Measurements from ENCODE around the gene MGRN1.
"Not testable (repeated sequence)": the region's sequence is repeated elsewhere in the genome, so short reads cannot be mapped to it uniquely, and the experiment has no call there.

MGRN1 gene

DNA sequence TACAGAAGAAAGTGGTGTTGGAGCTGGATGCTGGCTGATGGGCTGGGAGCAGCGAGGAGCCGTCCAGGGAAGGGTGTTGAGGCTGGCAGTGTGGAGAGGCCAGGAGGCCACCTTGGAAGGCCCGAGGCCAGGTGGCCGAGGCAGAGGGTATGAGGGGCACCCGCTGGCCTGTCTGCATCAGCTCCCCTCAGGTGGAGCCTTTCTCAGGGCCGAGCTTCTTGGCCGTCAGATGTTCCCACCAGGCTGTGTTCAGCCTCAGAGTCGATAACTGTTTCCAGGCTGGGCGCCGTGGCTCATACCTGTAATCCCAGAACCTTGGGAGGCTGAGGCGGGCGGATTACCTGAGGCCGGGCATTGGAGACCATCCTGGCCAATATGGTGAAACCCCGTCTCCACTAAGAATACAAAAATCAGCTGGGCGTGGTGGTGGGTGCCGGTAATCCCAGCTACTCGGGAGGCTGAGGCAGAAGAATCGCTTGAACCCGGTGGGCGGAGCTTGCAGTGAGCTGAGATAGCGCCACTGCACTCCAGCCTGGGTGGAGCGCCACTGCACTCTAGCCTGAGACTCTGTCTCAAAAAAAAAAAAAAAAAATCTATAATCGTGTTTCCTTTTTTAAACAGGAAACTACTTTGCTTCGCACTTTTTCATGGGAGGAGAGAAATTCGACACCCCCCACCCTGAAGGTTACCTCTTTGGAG, 25.3 kb downstream of the MGRN1 start:
- Histone ChIP-seq H3K9me3 (replicated peaks; ENCODE audit: low read length) (no peaks in the 10 kb centered on the region), H3K4me3 (ENCODE audit: low read length) (no peak overlapping the region), H3K36me3 (ENCODE audit: insufficient read depth, low read length) (peaks cover 35% of the 10 kb centered on the region), H3K4me1 (ENCODE audit: control insufficient read depth, insufficient read depth, low read length) (no peaks in the 10 kb centered on the region), H3K4me2 (ENCODE audit: low read length) (no peak overlapping the region), H3K9ac (ENCODE audit: low read depth, low read length) (no peak overlapping the region), H3K27me3 (ENCODE audit: control insufficient read depth, insufficient read depth, low read length) (no peaks in the 10 kb centered on the region)

DNA sequence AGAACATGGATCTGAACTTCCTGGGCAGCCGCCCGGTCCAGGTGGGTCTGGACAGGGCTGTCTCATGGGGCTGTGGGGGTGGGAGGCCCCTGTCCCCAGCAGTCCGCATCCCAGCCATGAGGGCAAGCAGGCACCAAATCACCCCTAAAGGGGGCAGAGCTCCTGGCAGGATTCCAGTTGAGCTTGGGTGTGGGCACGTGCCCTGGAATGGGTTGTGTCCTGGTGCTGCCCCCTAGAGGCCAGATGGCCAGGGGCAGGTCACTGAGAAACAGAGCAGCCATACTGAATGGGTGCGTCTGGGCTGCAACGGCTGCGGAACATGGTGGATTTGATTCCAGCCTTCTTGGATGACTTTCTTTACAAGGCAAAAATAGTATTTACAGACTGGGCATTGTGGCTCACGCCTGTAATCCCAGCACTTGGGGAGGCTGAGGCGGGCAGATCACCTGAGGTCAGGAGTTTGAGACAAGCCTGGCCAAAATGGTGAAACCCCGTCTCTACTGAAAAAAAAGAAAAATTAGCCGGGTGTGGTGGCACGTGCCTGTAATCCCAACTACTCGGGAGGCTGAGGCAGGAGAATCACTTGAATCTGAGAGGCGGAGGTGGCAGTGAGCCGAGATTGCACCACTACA, 25.9 kb downstream of the MGRN1 start:
- H3K9ac ChIP-seq (ENCODE audit: low read depth, low read length); H3K27me3 ChIP-seq (ENCODE audit: control insufficient read depth, insufficient read depth, low read length); H3K4me2 ChIP-seq (ENCODE audit: low read length); H3K9me3 ChIP-seq (replicated peaks; ENCODE audit: low read length); H3K4me3 ChIP-seq (ENCODE audit: low read length); H3K4me1 ChIP-seq (ENCODE audit: control insufficient read depth, insufficient read depth, low read length): not testable (repeated sequence)
- peaks cover 37% of the 10 kb centered on the region for H3K36me3 ChIP-seq (ENCODE audit: insufficient read depth, low read length)

DNA sequence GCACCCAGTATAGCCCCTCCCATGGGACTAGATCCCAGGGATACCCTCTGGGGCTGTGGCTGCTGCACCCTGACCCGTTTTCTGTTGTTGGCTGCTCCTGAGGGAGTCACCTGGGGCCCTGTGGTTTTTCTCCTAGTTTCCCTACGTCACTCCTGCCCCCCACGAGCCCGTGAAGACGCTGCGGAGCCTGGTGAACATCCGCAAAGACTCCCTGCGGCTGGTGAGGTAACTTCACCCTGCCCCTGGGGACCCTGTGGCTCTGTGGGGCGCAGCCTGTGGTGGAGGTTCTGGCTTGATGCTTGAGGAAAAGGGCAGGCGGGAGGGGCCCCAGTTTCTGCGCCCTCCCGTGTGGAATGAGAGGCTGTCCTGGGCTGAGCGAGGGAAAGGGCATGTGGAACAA, 27.2 kb downstream of the MGRN1 start:
- Histone ChIP-seq H3K9ac (ENCODE audit: low read depth, low read length) (no peak overlapping the region), H3K27me3 (ENCODE audit: control insufficient read depth, insufficient read depth, low read length) (no peaks in the 10 kb centered on the region), H3K4me2 (ENCODE audit: low read length) (no peak overlapping the region), H3K4me1 (ENCODE audit: control insufficient read depth, insufficient read depth, low read length) (no peaks in the 10 kb centered on the region), H3K36me3 (ENCODE audit: insufficient read depth, low read length) (peaks cover 40% of the 10 kb centered on the region), H3K4me3 (ENCODE audit: low read length) (no peak overlapping the region), H3K9me3 (replicated peaks; ENCODE audit: low read length) (no peaks in the 10 kb centered on the region)

DNA sequence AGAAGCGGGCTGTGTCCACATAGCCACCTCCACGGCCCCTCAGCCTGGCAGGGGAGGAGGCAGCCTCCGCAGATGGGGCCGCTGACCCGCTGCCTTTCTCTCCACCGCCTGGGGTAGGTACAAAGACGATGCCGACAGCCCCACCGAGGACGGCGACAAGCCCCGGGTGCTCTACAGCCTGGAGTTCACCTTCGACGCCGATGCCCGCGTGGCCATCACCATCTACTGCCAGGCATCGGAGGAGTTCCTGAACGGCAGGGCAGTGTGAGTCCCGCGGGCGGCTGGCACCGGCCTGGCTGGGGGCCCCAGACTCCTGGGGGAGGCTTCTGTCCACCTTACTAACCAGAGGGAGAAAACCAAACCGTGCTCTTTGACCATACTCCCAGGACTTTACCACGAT, 27.9 kb downstream of the MGRN1 start:
- no peak overlapping the region for H3K4me2 ChIP-seq (ENCODE audit: low read length)
- H3K4me1 ChIP-seq (ENCODE audit: control insufficient read depth, insufficient read depth, low read length), result no peaks in the 10 kb centered on the region
- no peak overlapping the region for H3K9ac ChIP-seq (ENCODE audit: low read depth, low read length)
- no peak overlapping the region for H3K4me3 ChIP-seq (ENCODE audit: low read length)
- no peaks in the 10 kb centered on the region for H3K9me3 ChIP-seq (replicated peaks; ENCODE audit: low read length)
- H3K36me3 ChIP-seq (ENCODE audit: insufficient read depth, low read length), result peaks cover 44% of the 10 kb centered on the region
- H3K27me3 ChIP-seq (ENCODE audit: control insufficient read depth, insufficient read depth, low read length), result no peaks in the 10 kb centered on the region

- no peak overlapping the region for H3K4me3 ChIP-seq (ENCODE audit: low read length)
- H3K9me3 ChIP-seq (replicated peaks; ENCODE audit: low read length), result no peaks in the 10 kb centered on the region
- H3K4me1 ChIP-seq (ENCODE audit: control insufficient read depth, insufficient read depth, low read length), result no peaks in the 10 kb centered on the region
- no peak overlapping the region for H3K4me2 ChIP-seq (ENCODE audit: low read length)
- H3K9ac ChIP-seq (ENCODE audit: low read depth, low read length), result no peak overlapping the region
- H3K27me3 ChIP-seq (ENCODE audit: control insufficient read depth, insufficient read depth, low read length), result no peaks in the 10 kb centered on the region
- peaks cover 41% of the 10 kb centered on the region for H3K36me3 ChIP-seq (ENCODE audit: insufficient read depth, low read length)
These were observed 29.7 kb downstream of the MGRN1 start for GRCh38 chr16:4654011-4654963.

DNA sequence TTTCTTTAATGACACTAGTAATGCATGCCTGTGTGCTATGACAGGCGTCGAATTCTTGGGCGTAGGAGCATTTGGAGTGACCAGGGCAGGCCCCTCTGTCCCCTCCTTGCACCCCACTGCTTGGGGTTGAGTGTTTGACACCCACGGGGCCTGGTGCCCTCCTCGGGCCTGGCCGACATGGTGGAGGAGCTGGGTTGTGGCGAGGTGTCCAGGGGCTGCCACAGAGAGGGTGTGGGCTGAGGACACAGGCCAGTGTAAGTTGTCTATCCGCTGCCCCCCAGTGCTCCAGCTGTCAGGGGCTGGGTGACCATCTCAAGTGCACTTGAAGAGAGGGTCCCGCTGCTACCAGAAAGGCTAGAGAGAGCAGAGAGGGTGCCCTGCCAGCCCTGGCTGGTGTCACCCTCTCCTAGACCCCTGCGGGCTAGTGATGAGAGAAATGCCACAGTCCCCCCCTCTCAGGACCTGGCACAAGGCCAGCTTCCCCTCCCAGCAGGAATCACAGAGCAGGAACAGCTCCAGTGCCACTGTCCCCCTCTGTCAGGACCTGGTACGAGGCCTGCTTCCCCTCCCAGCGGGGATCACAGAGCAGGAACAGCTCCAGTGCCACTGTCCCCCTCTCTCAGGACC, 30.5 kb downstream of the MGRN1 start:
- Histone ChIP-seq H3K4me1 (ENCODE audit: control insufficient read depth, insufficient read depth, low read length) (peaks cover 1% of the 10 kb centered on the region), H3K9me3 (replicated peaks; ENCODE audit: low read length) (no peaks in the 10 kb centered on the region), H3K27me3 (ENCODE audit: control insufficient read depth, insufficient read depth, low read length) (no peaks in the 10 kb centered on the region), H3K4me3 (ENCODE audit: low read length) (no peak overlapping the region), H3K36me3 (ENCODE audit: insufficient read depth, low read length) (peaks cover 48% of the 10 kb centered on the region), H3K4me2 (ENCODE audit: low read length) (no peak overlapping the region), H3K9ac (ENCODE audit: low read depth, low read length) (no peak overlapping the region)

DNA sequence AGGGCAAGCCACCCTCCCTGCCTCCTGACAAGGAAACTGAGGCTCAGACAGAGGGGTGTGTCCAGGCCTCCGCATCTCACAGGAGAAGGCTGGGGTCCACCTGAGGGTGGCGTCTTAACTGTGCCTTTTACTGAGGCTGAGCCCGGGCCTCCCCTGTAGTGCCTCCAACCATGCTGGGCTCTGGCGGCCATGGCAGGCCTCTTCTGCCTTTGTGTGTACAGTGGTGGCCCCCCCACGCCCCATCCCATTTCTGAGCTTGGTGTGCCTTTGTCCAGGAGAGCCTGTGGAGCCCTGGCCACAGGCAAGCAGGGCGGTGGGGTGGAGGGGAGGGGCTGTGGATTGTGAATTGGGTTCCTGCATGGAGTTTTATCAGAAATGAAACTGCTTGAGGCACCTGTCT, 31.2 kb downstream of the MGRN1 start:
- Histone ChIP-seq H3K36me3 (ENCODE audit: insufficient read depth, low read length) (peaks cover 48% of the 10 kb centered on the region), H3K27me3 (ENCODE audit: control insufficient read depth, insufficient read depth, low read length) (no peaks in the 10 kb centered on the region), H3K4me2 (ENCODE audit: low read length) (no peak overlapping the region), H3K9ac (ENCODE audit: low read depth, low read length) (no peak overlapping the region), H3K4me3 (ENCODE audit: low read length) (no peak overlapping the region), H3K4me1 (ENCODE audit: control insufficient read depth, insufficient read depth, low read length) (peaks cover 8% of the 10 kb centered on the region), H3K9me3 (replicated peaks; ENCODE audit: low read length) (no peaks in the 10 kb centered on the region)

DNA sequence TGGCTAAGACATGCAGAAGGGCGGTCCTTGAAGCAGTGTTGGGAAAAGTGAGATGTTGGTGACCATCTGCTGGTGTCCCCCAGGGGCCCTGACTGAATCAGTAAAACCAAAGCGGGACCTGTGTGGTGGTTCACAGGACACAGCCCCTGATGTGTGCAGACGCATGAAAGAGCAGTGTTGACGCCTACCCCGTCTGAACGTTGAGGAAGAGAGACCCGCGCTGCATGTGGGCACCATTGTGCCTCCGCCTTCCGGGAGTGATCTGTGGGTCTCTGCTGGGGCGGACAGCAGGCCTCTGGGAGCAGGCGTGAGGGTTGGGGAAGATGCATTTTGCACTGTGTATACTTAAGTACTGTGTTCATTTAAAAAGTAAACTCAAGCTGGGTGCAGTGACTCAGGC, 31.6 kb downstream of the MGRN1 start:
- H3K4me1 ChIP-seq (ENCODE audit: control insufficient read depth, insufficient read depth, low read length), result peaks cover 9% of the 10 kb centered on the region
- H3K4me2 ChIP-seq (ENCODE audit: low read length), result no peak overlapping the region
- no peak overlapping the region for H3K9ac ChIP-seq (ENCODE audit: low read depth, low read length)
- no peak overlapping the region for H3K4me3 ChIP-seq (ENCODE audit: low read length)
- H3K27me3 ChIP-seq (ENCODE audit: control insufficient read depth, insufficient read depth, low read length), result no peaks in the 10 kb centered on the region
- no peaks in the 10 kb centered on the region for H3K9me3 ChIP-seq (replicated peaks; ENCODE audit: low read length)
- H3K36me3 ChIP-seq (ENCODE audit: insufficient read depth, low read length), result peaks cover 48% of the 10 kb centered on the region

DNA sequence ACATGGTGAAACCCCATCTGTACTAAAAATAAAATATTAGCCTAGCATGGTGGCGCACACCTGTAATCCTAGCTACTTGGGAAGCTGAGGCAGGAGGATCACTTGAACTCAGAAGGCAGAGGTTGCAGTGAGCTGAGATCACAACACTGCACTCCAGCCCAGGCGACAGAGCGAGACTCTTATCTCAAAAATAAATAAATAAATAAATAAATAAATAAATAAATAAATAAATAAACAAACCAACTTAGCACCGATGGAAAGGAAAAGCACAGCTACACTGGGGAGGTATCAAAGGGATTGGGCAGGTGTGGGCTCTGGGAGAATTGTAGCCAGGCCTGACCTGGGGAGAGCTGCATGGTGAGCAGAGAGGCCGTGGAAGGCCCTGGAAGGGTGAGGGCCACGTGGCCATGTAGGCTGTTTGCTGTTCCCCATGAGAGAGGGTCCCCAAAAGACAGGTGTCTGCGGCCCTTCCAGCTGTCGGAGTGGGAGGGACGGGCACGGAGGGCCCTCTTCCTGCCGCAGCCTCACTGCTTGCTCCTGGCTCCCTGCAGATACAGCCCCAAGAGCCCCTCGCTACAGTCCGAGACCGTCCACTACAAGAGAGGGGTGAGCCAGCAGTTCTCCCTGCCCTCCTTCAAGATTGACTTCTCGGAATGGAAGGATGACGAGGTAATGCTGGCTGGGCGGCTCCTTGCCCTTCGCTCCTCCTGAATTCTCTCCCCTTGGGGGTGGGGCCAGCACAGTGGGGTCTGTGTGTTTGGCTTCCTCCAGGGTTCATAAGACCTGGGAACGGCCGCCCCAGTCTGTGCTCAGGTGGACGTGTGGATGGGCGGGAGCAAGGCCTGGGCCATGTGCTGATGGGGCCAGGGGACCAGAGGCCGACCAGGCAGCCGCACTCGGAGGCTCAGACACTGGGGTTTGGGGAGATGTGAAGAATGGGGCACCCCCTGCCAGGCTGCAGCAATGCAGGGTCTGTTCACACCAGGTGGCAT, 32.4 kb downstream of the MGRN1 start:
- Histone ChIP-seq H3K27me3 (ENCODE audit: control insufficient read depth, insufficient read depth, low read length) (no peaks in the 10 kb centered on the region), H3K4me3 (ENCODE audit: low read length) (no peak overlapping the region), H3K9ac (ENCODE audit: low read depth, low read length) (no peak overlapping the region), H3K4me2 (ENCODE audit: low read length) (no peak overlapping the region), H3K36me3 (ENCODE audit: insufficient read depth, low read length) (peaks cover 45% of the 10 kb centered on the region), H3K4me1 (ENCODE audit: control insufficient read depth, insufficient read depth, low read length) (peaks cover 9% of the 10 kb centered on the region), H3K9me3 (replicated peaks; ENCODE audit: low read length) (no peaks in the 10 kb centered on the region)

DNA sequence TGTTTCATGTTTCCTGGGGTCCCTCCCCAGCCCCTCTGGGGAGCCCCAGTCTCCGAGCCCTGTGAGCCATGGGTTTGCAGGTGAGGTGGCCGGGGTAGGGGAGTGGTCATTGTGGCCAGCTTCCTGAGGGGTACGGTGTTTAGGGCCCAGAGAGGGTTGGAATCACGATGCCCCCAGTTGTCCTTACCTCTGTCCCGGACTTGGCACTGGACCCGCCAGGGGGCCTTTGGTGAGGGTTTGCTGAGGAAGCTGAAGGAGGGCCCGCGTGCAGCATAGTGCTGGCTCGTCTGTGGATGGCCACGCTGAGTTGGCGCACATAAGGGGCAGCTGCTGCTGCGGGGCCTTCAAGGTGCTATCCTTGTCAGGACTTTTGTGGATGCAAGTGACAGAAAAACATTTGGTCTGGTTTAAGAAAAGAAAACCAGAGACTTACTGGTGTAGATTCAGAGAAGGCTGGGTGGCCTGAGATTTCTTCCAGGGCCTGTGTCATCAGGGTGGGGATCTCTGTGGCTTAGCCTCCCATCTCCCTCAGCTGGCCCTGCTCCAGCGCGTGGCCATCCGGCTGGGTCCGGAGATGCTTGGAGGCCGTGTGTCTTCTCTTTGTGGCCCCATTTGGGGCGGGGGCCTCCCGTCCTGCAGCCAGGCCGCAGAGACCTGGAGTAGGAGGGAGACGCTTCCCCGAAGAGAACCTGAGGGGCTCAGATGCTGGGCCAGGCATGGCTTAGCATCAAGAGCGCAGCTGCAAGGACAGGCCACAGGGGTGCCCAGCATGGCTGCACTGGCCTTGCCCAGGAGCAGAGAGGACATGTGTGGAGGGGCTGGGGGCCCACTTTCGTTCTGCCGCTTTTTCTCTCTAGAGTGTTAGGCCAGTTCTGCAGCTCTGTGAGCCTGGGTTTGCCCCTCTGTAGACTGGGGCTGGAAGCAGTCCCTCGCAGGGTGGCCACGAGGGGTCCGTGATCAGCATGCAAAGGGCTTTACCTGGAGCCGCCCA, 35.0 kb downstream of the MGRN1 start:
- no peak overlapping the region for H3K4me3 ChIP-seq (ENCODE audit: low read length)
- H3K36me3 ChIP-seq (ENCODE audit: insufficient read depth, low read length), result peaks cover 36% of the 10 kb centered on the region
- H3K9me3 ChIP-seq (replicated peaks; ENCODE audit: low read length), result no peaks in the 10 kb centered on the region
- H3K9ac ChIP-seq (ENCODE audit: low read depth, low read length), result no peak overlapping the region
- no peak overlapping the region for H3K4me2 ChIP-seq (ENCODE audit: low read length)
- H3K4me1 ChIP-seq (ENCODE audit: control insufficient read depth, insufficient read depth, low read length), result peaks cover 9% of the 10 kb centered on the region
- no peaks in the 10 kb centered on the region for H3K27me3 ChIP-seq (ENCODE audit: control insufficient read depth, insufficient read depth, low read length)
